ENCODE results near the gene UNC13D. TPM values are rescaled to one million over a fixed set of nuclear protein-coding genes. Genes with fewer than 3 reads are reported as not detected.
"Not testable (repeated sequence)": the region's sequence is repeated elsewhere in the genome, so short reads cannot be mapped to it uniquely, and the experiment has no call there.

The UNC13D gene
- total RNA-seq, 3 donors from 2014 or later, result 5.6 to 15.5 (median 8.5) TPM

- no peak for DNase-seq (ENCODE audit: low spot score in 2 of 2)
- Histone ChIP-seq H3K9me3 (no peaks in the 10 kb centered on the region), H3K4me1 (no peaks in the 10 kb centered on the region), H3K36me3 (no peaks in the 10 kb centered on the region), H3K27ac (peak overlapping the region in 1 of 2 donors; percentile 12), H3K4me3 (no peak overlapping the region), H3K27me3 (no peaks in the 10 kb centered on the region)
- TF ChIP-seq POLR2A (IDR thresholded peaks at IDR 0.05) (no peak), CTCF (IDR thresholded peaks at IDR 0.05) (no peak), POLR2AphosphoS5 (IDR thresholded peaks at IDR 0.05) (peak in 1 of 3 donors; percentile 31)
- intact Hi-C loops (cut with DNase I; ENCODE audit: low total_unique reads), result no loop called here
Measured at GRCh38 chr17:75861927-75862317, 17.7 kb upstream of the UNC13D start.

GRCh38 chr17:75859358-75859757, 15.2 kb upstream of the UNC13D start:
- DNase-seq (ENCODE audit: low spot score in 2 of 2); H3K4me1 ChIP-seq; H3K36me3 ChIP-seq; H3K27me3 ChIP-seq; H3K4me3 ChIP-seq; H3K9me3 ChIP-seq; intact Hi-C loops (cut with DNase I; ENCODE audit: low total_unique reads); H3K27ac ChIP-seq: not testable (repeated sequence)

- peak overlapping the region; percentile 87 to 99 (median 91) for H3K4me3 ChIP-seq
- H3K4me1 ChIP-seq, result peaks cover 0 to 5% of the 10 kb centered on the region in 2 donors
- peak overlapping the region; percentile 99 for H3K27ac ChIP-seq
- TF ChIP-seq CTCF (IDR thresholded peaks at IDR 0.05) (peak in 2 of 3 donors; percentile 8 to 16), POLR2AphosphoS5 (IDR thresholded peaks at IDR 0.05) (no peak), POLR2A (IDR thresholded peaks at IDR 0.05) (no peak)
- H3K27me3 ChIP-seq, result no peaks in the 10 kb centered on the region
- no peak for DNase-seq (ENCODE audit: low spot score in 2 of 2)
- H3K36me3 ChIP-seq, result no peaks in the 10 kb centered on the region
- no peaks in the 10 kb centered on the region for H3K9me3 ChIP-seq
- intact Hi-C loops (cut with DNase I; ENCODE audit: low total_unique reads), result no loop called here
Measured at GRCh38 chr17:75856062-75856756, 12.0 kb upstream of the UNC13D start.

- no peaks in the 10 kb centered on the region for H3K9me3 ChIP-seq
- peaks cover 0 to 9% of the 10 kb centered on the region in 2 donors for H3K4me1 ChIP-seq
- intact Hi-C loops (cut with DNase I; ENCODE audit: low total_unique reads), result no loop called here
- no peaks in the 10 kb centered on the region for H3K36me3 ChIP-seq
- DNase-seq (ENCODE audit: low spot score in 2 of 2), result peak; percentile 98 to 100
- no peaks in the 10 kb centered on the region for H3K27me3 ChIP-seq
- TF ChIP-seq CTCF (IDR thresholded peaks at IDR 0.05) (peak; percentile 6 to 56 (median 19)), POLR2AphosphoS5 (IDR thresholded peaks at IDR 0.05) (peak; percentile 99 to 100 (median 99)), POLR2A (IDR thresholded peaks at IDR 0.05) (peak; percentile 99)
- H3K27ac ChIP-seq, result peak within 1 kb of the TSS; percentile 99
- peak within 1 kb of the TSS; percentile 87 to 99 (median 91) for H3K4me3 ChIP-seq
Measured at GRCh38 chr17:75855310-75856061, 11.3 kb upstream of the UNC13D start, which contains the start of gene WBP2. WBP2 (minus strand) TSS chr17:75855335; CDS start chr17:75855297, 38 bp downstream.

GRCh38 chr17:75854881-75855309, 10.7 kb upstream of the UNC13D start:
- H3K4me3 ChIP-seq, result peak overlapping the region; percentile 87 to 99 (median 91)
- H3K9me3 ChIP-seq, result no peaks in the 10 kb centered on the region
- intact Hi-C loops (cut with DNase I; ENCODE audit: low total_unique reads), result no loop called here
- H3K27ac ChIP-seq, result peak overlapping the region; percentile 99
- peak in 1 of 2 donors; percentile 41 for DNase-seq (ENCODE audit: low spot score in 2 of 2)
- no peaks in the 10 kb centered on the region for H3K36me3 ChIP-seq
- TF ChIP-seq POLR2A (IDR thresholded peaks at IDR 0.05), result no peak
- no peaks in the 10 kb centered on the region for H3K27me3 ChIP-seq
- H3K4me1 ChIP-seq, result peaks cover 0 to 12% of the 10 kb centered on the region in 2 donors
